Measurements from ENCODE around the gene ADAMTS2. TPM values are rescaled to one million over a fixed set of nuclear protein-coding genes. Genes with fewer than 3 reads are reported as not detected.

ADAMTS2 gene
- total RNA-seq, 1 experiment from 2014 or later, result not detected

DNA sequence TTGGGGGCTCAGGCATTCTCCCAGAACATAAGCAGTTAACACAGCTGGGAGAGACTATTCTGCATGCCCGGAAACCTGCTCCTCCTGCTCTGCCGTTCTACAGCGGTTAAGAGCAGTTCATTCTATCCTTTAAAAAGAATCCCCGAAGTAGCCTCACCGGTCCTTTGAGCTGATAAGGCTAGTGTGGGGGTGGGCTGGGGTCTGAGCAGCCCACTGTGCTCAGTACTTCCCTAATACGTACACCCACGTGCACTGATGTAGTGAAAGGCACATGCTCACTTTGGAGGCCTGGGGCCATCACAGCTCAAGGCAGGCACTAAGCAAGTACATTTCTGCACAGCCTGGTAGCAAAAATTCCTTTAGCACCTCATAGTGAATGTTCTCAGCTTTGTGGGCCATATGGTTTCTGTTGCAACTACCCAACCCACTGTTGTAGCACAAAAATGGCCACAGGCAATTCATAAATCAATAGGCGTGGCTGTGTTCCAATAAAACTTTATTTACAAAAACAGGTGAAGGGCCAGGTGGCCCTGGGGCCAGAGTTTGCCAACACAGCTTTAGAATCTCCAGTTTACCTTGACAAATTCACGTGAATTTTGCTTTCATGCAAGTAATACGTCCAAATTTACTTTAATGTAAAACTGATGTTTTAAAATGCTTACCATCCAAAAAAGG, 148.7 kb downstream of the ADAMTS2 start:
- CTCF ChIA-PET, result interaction anchor here (0.5 kb wide), 1 partner anchor 288 kb away, joined by 4 read pairs; no protein-coding TSS in a partner anchor
- no peak for DNase-seq
- no peak overlapping the region for H3K4me3 Mint-ChIP-seq (ENCODE audit: low read depth, unreplicated experiment)
- H3K4me1 Mint-ChIP-seq (ENCODE audit: low read depth, unreplicated experiment), result no peaks in the 10 kb centered on the region
- intact Hi-C loops (cut with micrococcal nuclease; ENCODE audit: unreplicated experiment), result no loop called here
- peaks cover 18% of the 10 kb centered on the region for H3K9me3 Mint-ChIP-seq (ENCODE audit: low read depth, unreplicated experiment)
- TF ChIP-seq, protein P1, sequence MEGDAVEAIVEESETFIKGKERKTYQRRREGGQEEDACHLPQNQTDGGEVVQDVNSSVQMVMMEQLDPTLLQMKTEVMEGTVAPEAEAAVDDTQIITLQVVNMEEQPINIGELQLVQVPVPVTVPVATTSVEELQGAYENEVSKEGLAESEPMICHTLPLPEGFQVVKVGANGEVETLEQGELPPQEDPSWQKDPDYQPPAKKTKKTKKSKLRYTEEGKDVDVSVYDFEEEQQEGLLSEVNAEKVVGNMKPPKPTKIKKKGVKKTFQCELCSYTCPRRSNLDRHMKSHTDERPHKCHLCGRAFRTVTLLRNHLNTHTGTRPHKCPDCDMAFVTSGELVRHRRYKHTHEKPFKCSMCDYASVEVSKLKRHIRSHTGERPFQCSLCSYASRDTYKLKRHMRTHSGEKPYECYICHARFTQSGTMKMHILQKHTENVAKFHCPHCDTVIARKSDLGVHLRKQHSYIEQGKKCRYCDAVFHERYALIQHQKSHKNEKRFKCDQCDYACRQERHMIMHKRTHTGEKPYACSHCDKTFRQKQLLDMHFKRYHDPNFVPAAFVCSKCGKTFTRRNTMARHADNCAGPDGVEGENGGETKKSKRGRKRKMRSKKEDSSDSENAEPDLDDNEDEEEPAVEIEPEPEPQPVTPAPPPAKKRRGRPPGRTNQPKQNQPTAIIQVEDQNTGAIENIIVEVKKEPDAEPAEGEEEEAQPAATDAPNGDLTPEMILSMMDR (IDR thresholded peaks at IDR 0.05; ENCODE audit: unreplicated experiment), result no peak
- no peak overlapping the region for H3K27ac Mint-ChIP-seq (ENCODE audit: unreplicated experiment)
- no TSS peak for BruUV-seq (replicated peaks)
- no peaks in the 10 kb centered on the region for H3K36me3 Mint-ChIP-seq (ENCODE audit: insufficient read depth, unreplicated experiment)
- no peaks in the 10 kb centered on the region for H3K27me3 Mint-ChIP-seq (ENCODE audit: unreplicated experiment)

DNA sequence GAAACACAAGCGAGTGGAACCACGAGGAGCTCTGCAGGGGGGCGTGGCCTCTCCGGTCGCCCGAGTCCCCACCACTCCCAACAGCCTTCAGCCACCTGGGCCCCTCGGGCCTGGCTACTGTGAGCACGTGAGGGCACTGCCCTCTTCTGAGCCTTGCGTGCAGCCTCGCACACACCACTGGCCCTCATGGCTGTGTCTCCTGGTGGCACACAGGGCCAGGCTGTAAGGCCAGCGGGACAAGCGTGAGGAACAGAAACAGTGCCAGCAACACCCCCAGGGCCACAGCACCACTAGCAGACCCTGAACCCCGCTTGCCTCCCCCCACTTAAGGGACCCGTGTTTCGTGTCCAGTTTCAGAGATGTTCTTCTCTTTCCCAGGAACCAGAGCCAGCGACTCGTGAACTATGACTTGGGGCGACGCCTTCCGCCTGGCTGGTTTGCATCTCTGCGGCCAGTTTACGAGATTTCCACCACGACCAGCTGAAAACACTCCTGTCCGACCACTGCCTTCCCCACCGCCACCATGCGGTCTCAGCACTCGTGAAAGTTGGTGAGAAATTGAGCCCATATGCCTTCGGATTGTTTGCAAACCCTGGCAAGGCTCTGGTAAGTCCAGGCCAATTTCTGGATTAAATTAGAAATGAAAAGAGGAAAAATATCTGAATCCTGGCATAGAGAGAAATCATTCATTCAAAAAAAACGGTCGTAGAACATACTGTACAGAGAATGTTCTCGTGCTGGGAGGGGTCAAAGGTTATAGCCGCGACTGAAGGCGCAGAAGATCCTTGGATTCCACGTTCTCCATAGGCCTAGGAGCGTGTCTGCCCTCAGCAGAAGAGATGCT, 149.5 kb downstream of the ADAMTS2 start:
- Mint-ChIP-seq H3K4me1 (ENCODE audit: low read depth, unreplicated experiment) (no peaks in the 10 kb centered on the region), H3K9me3 (ENCODE audit: low read depth, unreplicated experiment) (peaks cover 16% of the 10 kb centered on the region), H3K27me3 (ENCODE audit: unreplicated experiment) (no peaks in the 10 kb centered on the region), H3K4me3 (ENCODE audit: low read depth, unreplicated experiment) (no peak overlapping the region), H3K36me3 (ENCODE audit: insufficient read depth, unreplicated experiment) (no peaks in the 10 kb centered on the region), H3K27ac (ENCODE audit: unreplicated experiment) (no peak overlapping the region)
- TF ChIP-seq, protein P1 (IDR thresholded peaks at IDR 0.05; ENCODE audit: unreplicated experiment), result no peak
- intact Hi-C loops (cut with micrococcal nuclease; ENCODE audit: unreplicated experiment), result no loop called here
- no TSS peak for BruUV-seq (replicated peaks)
- CTCF ChIA-PET, result interaction anchor here (0.5 kb wide), 1 partner anchor 287 kb away, joined by 4 read pairs; no protein-coding TSS in a partner anchor
- no peak for DNase-seq

DNA sequence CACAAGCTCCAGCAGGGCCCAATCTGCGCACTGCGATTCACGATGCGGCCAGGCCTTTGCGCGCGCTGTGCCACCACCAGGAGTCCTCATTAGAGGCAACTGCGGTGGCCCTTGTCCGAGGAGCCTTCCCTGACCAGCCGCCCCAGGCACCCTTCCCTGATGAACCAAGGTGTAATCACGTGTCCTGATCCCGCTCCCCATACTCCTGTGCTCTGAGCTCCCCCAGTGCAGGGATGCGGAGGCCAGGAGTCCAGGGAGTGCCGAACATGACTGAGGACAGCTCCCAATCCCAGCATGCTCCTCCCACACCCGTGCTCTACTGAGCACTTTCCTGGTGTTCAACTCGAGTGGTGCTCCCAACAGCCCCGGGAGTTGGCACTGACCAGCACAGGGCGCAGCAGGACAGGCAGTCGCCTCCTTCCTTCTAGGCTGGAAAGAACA, 150.3 kb downstream of the ADAMTS2 start:
- intact Hi-C loops (cut with micrococcal nuclease; ENCODE audit: unreplicated experiment), result no loop called here

DNA sequence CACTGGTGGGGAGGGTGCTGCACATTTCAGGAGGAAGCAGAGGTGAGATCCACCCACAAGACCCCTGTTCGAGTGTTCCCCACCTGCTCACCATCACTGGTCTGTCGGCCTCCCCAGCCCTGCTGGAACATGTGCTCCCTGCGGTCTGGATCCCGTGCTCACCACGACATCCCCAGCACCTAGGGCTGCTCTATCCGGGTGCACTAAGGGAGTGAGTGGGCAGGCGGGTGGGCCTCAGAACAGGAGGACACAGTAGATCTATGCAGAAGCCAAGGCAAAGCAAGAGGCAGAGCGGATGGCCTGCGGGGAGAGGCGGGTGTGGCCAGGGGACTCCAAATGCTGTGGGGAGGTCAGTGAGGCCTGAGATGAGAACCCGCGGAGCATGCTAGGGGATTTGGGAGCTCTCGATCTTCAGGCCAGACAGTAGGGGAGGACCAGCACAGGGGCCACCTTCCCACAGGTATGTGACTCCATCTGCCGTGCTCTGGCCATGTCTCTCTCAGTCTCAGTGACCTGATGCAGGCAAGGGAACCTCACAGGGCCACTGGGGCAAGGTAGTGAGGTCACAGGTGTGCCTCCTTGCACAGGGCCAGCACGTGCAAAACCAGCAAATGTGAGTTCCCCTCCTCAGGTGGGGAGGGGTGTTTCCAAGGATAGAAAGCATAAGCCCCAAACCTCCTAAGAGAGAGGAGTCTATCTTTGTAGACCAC, 150.9 kb downstream of the ADAMTS2 start:
- no TSS peak for BruUV-seq (replicated peaks)
- no peaks in the 10 kb centered on the region for H3K27me3 Mint-ChIP-seq (ENCODE audit: unreplicated experiment)
- CTCF ChIA-PET, result no interaction called here
- H3K9me3 Mint-ChIP-seq (ENCODE audit: low read depth, unreplicated experiment), result peaks cover 15% of the 10 kb centered on the region
- H3K4me3 Mint-ChIP-seq (ENCODE audit: low read depth, unreplicated experiment), result no peak overlapping the region
- H3K27ac Mint-ChIP-seq (ENCODE audit: unreplicated experiment), result no peak overlapping the region
- DNase-seq, result no peak
- TF ChIP-seq, protein P1 (IDR thresholded peaks at IDR 0.05; ENCODE audit: unreplicated experiment), result no peak
- H3K4me1 Mint-ChIP-seq (ENCODE audit: low read depth, unreplicated experiment), result no peaks in the 10 kb centered on the region
- intact Hi-C loops (cut with micrococcal nuclease; ENCODE audit: unreplicated experiment), result no loop called here
- no peaks in the 10 kb centered on the region for H3K36me3 Mint-ChIP-seq (ENCODE audit: insufficient read depth, unreplicated experiment)

More for the DNA sequence above, 150.3 kb downstream of the ADAMTS2 start:
- no peak for DNase-seq
- Mint-ChIP-seq H3K27ac (ENCODE audit: unreplicated experiment) (no peak overlapping the region), H3K36me3 (ENCODE audit: insufficient read depth, unreplicated experiment) (no peaks in the 10 kb centered on the region), H3K9me3 (ENCODE audit: low read depth, unreplicated experiment) (peaks cover 14% of the 10 kb centered on the region), H3K4me3 (ENCODE audit: low read depth, unreplicated experiment) (no peak overlapping the region), H3K27me3 (ENCODE audit: unreplicated experiment) (no peaks in the 10 kb centered on the region), H3K4me1 (ENCODE audit: low read depth, unreplicated experiment) (no peaks in the 10 kb centered on the region)
- no TSS peak for BruUV-seq (replicated peaks)
- CTCF ChIA-PET, result no interaction called here
- TF ChIP-seq, protein P1 (IDR thresholded peaks at IDR 0.05; ENCODE audit: unreplicated experiment), result no peak
